Smooth muscle cell (in vitro differentiated cells): Measurements from ENCODE around the gene VASH1. TPM values are rescaled to one million over a fixed set of nuclear protein-coding genes. Genes with fewer than 3 reads are reported as not detected.

Experiments
- DNase-seq: peaks from one replicate; lab custom pipeline; 2025; ENCODE audit not compliant: unreplicated experiment; lab: John Stamatoyannopoulos, UW
- H2AFZ ChIP-seq: fragments of 200-600 bp; sonication (generic); 2 replicates; pipeline ENCODE4 v1.6.0; 2016; ENCODE audit warnings: antibody characterized with exemption, low read depth, mild to moderate bottlenecking
- H3F3A ChIP-seq: fragments of 200-600 bp; sonication (generic); 2 replicates; pipeline ENCODE4 v1.6.0; 2017; ENCODE audit warnings: antibody characterized with exemption, low read depth
- H3K27ac ChIP-seq: fragments of 200-600 bp; sonication (generic); 2 replicates; pipeline ENCODE4 v1.5.1; 2016; ENCODE audit warnings: low read depth, mild to moderate bottlenecking
- H3K27me3 ChIP-seq: fragments of 200-600 bp; sonication (generic); 2 replicates; pipeline ENCODE4 v1.6.1; 2016; ENCODE audit warnings: low read depth, mild to moderate bottlenecking
- H3K36me3 ChIP-seq: fragments of 200-600 bp; sonication (generic); 2 replicates; pipeline ENCODE4 v1.5.1; 2016; ENCODE audit warnings: low read depth
- H3K4me1 ChIP-seq: fragments of 200-600 bp; sonication (generic); 2 replicates; pipeline ENCODE4 v1.5.1; 2016; ENCODE audit warnings: low read depth
- H3K4me2 ChIP-seq: fragments of 200-600 bp; sonication (generic); 2 replicates; pipeline ENCODE4 v1.6.0; 2016; ENCODE audit warnings: mild to moderate bottlenecking
- H3K4me3 ChIP-seq: fragments of 200-600 bp; sonication (generic); 2 replicates; pipeline ENCODE4 v1.5.1; 2016; ENCODE audit warnings: mild to moderate bottlenecking
- H3K79me2 ChIP-seq: fragments of 200-600 bp; sonication (generic); 2 replicates; pipeline ENCODE4 v1.6.0; 2016; ENCODE audit warnings: low read depth, mild to moderate bottlenecking
- H3K9ac ChIP-seq: fragments of 200-600 bp; sonication (generic); 2 replicates; pipeline ENCODE4 v1.6.0; 2016; ENCODE audit warnings: low read depth
- H3K9me3 ChIP-seq: fragments of 200-600 bp; sonication (generic); replicated peaks from 2 replicates; pipeline ENCODE4 v1.5.1; 2016; ENCODE audit warnings: low read depth
- H4K20me1 ChIP-seq: fragments of 200-600 bp; sonication (generic); 2 replicates; pipeline ENCODE4 v1.6.0; 2016; ENCODE audit warnings: low read depth
- WGBS: methylation state at CpG from one replicate; pipeline ENCODE4 v1.1.7; 2016; ENCODE audit warnings: low lambda C conversion rate; 5-methylcytosine and 5-hydroxymethylcytosine counted together
- polyA plus RNA-seq: library from polyadenylated mRNA; unstranded; fragments of >200 nt; fragmentation: Nextera tagmentation; extraction: Ambion mirVana; gene quantifications from 2 replicates; pipeline ENCODE4 v1.2.1, GENCODE V29; 2016
- total RNA-seq: library from RNA; depleted of rRNA; stranded (reverse); fragments of >200 nt; gene quantifications from 2 replicates; pipeline ENCODE4 v1.2.3, GENCODE V29; 2014
- TF ChIP-seq, protein P1 (sequence below): fragments of 200-600 bp; sonication (generic); IDR thresholded peaks from 2 replicates; pipeline ENCODE4 v1.5.1; 2017; ENCODE audit warnings: borderline replicate concordance, mild to moderate bottlenecking, antibody characterized with exemption; ENCODE audit not compliant: insufficient read depth, poor library complexity, severe bottlenecking

Gene VASH1
- total and polyA plus RNA-seq, 2 experiments from 2014 or later = 23.8 to 39.3 TPM

GRCh38 chr14:76779221-76780057 is 18.2 kb downstream of the VASH1 start:
- Histone ChIP-seq H3K4me2 (no peak overlapping the region), H3F3A (peaks cover 18% of the 10 kb centered on the region)

GRCh38 chr14:76780058-76780345 is 18.7 kb downstream of the VASH1 start:
- Histone ChIP-seq H3K36me3 (no peaks in the 10 kb centered on the region), H3K27me3 (no peaks in the 10 kb centered on the region), H4K20me1 (no peaks in the 10 kb centered on the region), H2AFZ (no peak overlapping the region), H3K4me3 (no peak overlapping the region), H3K79me2 (no peaks in the 10 kb centered on the region), H3K27ac (peak overlapping the region; percentile 4), H3F3A (peaks cover 21% of the 10 kb centered on the region), H3K9me3 (no peaks in the 10 kb centered on the region), H3K4me2 (no peak overlapping the region), H3K9ac (no peak overlapping the region), H3K4me1 (no peaks in the 10 kb centered on the region)
- 98% methylated on average over 2 of the region's 2 CpGs for WGBS
- no peak for DNase-seq
- TF ChIP-seq, protein P1, sequence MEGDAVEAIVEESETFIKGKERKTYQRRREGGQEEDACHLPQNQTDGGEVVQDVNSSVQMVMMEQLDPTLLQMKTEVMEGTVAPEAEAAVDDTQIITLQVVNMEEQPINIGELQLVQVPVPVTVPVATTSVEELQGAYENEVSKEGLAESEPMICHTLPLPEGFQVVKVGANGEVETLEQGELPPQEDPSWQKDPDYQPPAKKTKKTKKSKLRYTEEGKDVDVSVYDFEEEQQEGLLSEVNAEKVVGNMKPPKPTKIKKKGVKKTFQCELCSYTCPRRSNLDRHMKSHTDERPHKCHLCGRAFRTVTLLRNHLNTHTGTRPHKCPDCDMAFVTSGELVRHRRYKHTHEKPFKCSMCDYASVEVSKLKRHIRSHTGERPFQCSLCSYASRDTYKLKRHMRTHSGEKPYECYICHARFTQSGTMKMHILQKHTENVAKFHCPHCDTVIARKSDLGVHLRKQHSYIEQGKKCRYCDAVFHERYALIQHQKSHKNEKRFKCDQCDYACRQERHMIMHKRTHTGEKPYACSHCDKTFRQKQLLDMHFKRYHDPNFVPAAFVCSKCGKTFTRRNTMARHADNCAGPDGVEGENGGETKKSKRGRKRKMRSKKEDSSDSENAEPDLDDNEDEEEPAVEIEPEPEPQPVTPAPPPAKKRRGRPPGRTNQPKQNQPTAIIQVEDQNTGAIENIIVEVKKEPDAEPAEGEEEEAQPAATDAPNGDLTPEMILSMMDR = no peak

More at GRCh38 chr14:76779221-76780057, 18.2 kb downstream of the VASH1 start:
- DNase-seq = no peak
- no peaks in the 10 kb centered on the region for H3K9me3 ChIP-seq
- H3K79me2 ChIP-seq = no peaks in the 10 kb centered on the region
- no peaks in the 10 kb centered on the region for H3K4me1 ChIP-seq
- no peaks in the 10 kb centered on the region for H3K36me3 ChIP-seq
- TF ChIP-seq, protein P1 = no peak
- no peaks in the 10 kb centered on the region for H3K27me3 ChIP-seq
- H3K9ac ChIP-seq = no peak overlapping the region
- H4K20me1 ChIP-seq = no peaks in the 10 kb centered on the region
- no peak overlapping the region for H3K4me3 ChIP-seq
- H3K27ac ChIP-seq = peak overlapping the region; percentile 4
- WGBS = 93% methylated on average over 7 of the region's 7 CpGs
- no peak overlapping the region for H2AFZ ChIP-seq

DNA sequence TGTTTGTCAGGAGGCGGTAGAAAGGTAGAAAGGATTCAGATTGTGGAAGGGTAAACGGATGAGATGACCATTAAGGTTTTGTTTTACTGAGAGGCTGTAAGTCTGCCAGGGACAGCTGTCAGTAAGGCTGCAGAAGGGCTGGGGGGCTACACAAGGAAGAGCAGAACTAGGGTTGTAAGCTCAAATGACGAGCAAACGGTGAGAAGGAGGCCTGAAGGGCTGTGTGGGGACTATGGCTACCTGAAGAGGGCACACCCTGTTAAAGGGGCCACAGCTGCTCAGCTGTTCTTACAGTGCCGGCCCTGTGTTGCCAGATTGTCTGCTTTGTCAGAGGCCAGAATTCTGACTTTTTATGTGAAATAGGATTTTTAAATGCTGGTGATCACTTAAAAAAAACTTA is 19.1 kb downstream of the VASH1 start:
- H3K4me3 ChIP-seq = no peak overlapping the region
- DNase-seq = no peak
- no peaks in the 10 kb centered on the region for H3K9me3 ChIP-seq
- no peaks in the 10 kb centered on the region for H3K79me2 ChIP-seq
- WGBS = 64% methylated on average over 5 of the region's 5 CpGs
- H3K36me3 ChIP-seq = no peaks in the 10 kb centered on the region
- H3K9ac ChIP-seq = no peak overlapping the region
- peak overlapping the region; percentile 45 for H3K4me2 ChIP-seq
- no peak overlapping the region for H2AFZ ChIP-seq
- H4K20me1 ChIP-seq = no peaks in the 10 kb centered on the region
- H3K27me3 ChIP-seq = no peaks in the 10 kb centered on the region
- peaks cover 21% of the 10 kb centered on the region for H3F3A ChIP-seq
- H3K4me1 ChIP-seq = no peaks in the 10 kb centered on the region
- H3K27ac ChIP-seq = peak overlapping the region; percentile 54
- TF ChIP-seq, protein P1 = no peak
